Hepatocyte (in vitro differentiated cells): ENCODE results near the gene TLCD1.

ENCODE experiments used
- EZH2 ChIP-seq: fragments of 200-600 bp; sonication (generic); IDR thresholded peaks from 2 replicates; pipeline ENCODE4 v1.6.1; 2016; ENCODE audit warnings: antibody characterized with exemption, mild to moderate bottlenecking, borderline replicate concordance
- EZH2phosphoT487 ChIP-seq: fragments of 200-600 bp; sonication (generic); IDR thresholded peaks from one replicate; pipeline ENCODE4 v1.6.1; 2018; ENCODE audit warnings: antibody characterized with exemption, mild to moderate bottlenecking, low read depth, moderate library complexity; ENCODE audit not compliant: unreplicated experiment, severe bottlenecking
- TF ChIP-seq, protein P1 (sequence below): fragments of 200-600 bp; sonication (generic); IDR thresholded peaks from 2 replicates; pipeline ENCODE4 v1.5.1; 2016; ENCODE audit warnings: antibody characterized with exemption, mild to moderate bottlenecking; ENCODE audit not compliant: poor library complexity

DNA sequence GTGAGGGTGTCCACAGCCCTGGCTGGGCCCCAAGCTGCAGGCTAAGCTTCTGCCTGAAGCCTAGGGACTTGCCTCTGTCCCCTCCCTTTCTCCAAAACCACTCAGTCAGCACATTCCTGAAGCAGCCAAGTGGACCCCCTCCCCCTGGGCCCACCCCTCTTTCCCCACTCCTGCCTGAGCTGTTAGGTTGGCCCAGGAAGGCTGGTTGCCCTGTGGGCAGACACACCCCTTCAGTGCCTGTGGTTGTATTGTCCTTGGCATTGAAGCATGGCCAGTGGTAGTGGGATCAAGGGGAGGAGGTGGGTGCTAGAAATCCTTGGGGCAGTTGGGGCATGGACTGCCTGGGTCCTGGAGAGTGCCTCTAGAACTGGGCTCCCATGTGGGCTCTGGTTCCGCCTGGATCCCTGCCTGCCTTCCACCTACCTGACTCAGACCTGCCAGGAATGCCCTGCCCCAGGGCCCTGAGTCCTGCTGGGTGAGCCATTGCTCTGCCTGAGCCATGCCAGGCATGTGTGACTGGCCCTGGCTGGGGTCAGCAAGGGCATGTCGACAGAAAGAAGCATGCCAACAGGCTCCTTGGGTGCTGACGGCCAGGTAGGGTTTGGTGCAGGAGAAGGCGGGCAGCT, 19.9 kb upstream of the TLCD1 start:
- TF ChIP-seq, protein P1, sequence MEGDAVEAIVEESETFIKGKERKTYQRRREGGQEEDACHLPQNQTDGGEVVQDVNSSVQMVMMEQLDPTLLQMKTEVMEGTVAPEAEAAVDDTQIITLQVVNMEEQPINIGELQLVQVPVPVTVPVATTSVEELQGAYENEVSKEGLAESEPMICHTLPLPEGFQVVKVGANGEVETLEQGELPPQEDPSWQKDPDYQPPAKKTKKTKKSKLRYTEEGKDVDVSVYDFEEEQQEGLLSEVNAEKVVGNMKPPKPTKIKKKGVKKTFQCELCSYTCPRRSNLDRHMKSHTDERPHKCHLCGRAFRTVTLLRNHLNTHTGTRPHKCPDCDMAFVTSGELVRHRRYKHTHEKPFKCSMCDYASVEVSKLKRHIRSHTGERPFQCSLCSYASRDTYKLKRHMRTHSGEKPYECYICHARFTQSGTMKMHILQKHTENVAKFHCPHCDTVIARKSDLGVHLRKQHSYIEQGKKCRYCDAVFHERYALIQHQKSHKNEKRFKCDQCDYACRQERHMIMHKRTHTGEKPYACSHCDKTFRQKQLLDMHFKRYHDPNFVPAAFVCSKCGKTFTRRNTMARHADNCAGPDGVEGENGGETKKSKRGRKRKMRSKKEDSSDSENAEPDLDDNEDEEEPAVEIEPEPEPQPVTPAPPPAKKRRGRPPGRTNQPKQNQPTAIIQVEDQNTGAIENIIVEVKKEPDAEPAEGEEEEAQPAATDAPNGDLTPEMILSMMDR: no peak
- TF ChIP-seq EZH2phosphoT487 (no peak), EZH2 (no peak)
